ENCODE results near the gene FBXO42. TPM values are rescaled to one million over a fixed set of nuclear protein-coding genes. Genes with fewer than 3 reads are reported as not detected.
"Not testable (repeated sequence)": the region's sequence is repeated elsewhere in the genome, so short reads cannot be mapped to it uniquely, and the experiment has no call there.

Gene FBXO42
- polyA plus RNA-seq, 1 donor: 17.2 TPM

GRCh38 chr1:16372535-16373285 lies 20.4 kb upstream of the FBXO42 start:
- DNase-seq (ENCODE audit: low read depth): no peak

- DNase-seq (ENCODE audit: low read depth): no peak
These were observed 19.4 kb upstream of the FBXO42 start for GRCh38 chr1:16371725-16372124.

- no peak for DNase-seq (ENCODE audit: low read depth)
These were observed 17.5 kb upstream of the FBXO42 start for GRCh38 chr1:16369821-16370220.

GRCh38 chr1:16367968-16368890 lies 15.9 kb upstream of the FBXO42 start:
- no peak for DNase-seq (ENCODE audit: low read depth)

GRCh38 chr1:16367258-16367967 lies 15.1 kb upstream of the FBXO42 start:
- no peak for DNase-seq (ENCODE audit: low read depth)

GRCh38 chr1:16366722-16367257 lies 14.5 kb upstream of the FBXO42 start, which contains the start of gene SZRD1:
Gene SZRD1 (plus strand): TSS chr1:16367242. CDS start chr1:16367258, 16 bp downstream.
- DNase-seq (ENCODE audit: low read depth): peak; percentile 97

GRCh38 chr1:16365146-16365498 lies 12.8 kb upstream of the FBXO42 start:
- not testable (repeated sequence) for DNase-seq (ENCODE audit: low read depth)

GRCh38 chr1:16356867-16357266 lies 4.6 kb upstream of the FBXO42 start:
- DNase-seq (ENCODE audit: low read depth): no peak

- DNase-seq (ENCODE audit: low read depth): no peak
These were observed 2.3 kb upstream of the FBXO42 start for GRCh38 chr1:16354619-16355018.

- DNase-seq (ENCODE audit: low read depth): no peak
These were observed 709 bp upstream of the FBXO42 start for GRCh38 chr1:16352842-16353535.

- no peak for DNase-seq (ENCODE audit: low read depth)
These were observed 755 bp downstream of the FBXO42 start for GRCh38 chr1:16351456-16351993.

- DNase-seq (ENCODE audit: low read depth): no peak
These were observed 2.4 kb downstream of the FBXO42 start for GRCh38 chr1:16349847-16350406.

GRCh38 chr1:16348414-16349182 lies 3.7 kb downstream of the FBXO42 start:
- DNase-seq (ENCODE audit: low read depth): no peak

GRCh38 chr1:16343276-16343675 lies 9.0 kb downstream of the FBXO42 start:
- DNase-seq (ENCODE audit: low read depth): not testable (repeated sequence)

GRCh38 chr1:16342331-16343062 lies 9.8 kb downstream of the FBXO42 start:
- no peak for DNase-seq (ENCODE audit: low read depth)

- DNase-seq (ENCODE audit: low read depth): no peak
These were observed 11.6 kb downstream of the FBXO42 start for GRCh38 chr1:16340673-16341072.

- DNase-seq (ENCODE audit: low read depth): no peak
These were observed 13.3 kb downstream of the FBXO42 start for GRCh38 chr1:16338961-16339360.

- DNase-seq (ENCODE audit: low read depth): no peak
These were observed 17.5 kb downstream of the FBXO42 start for GRCh38 chr1:16334655-16335340.
